HL-60 (cell line): ENCODE results near the gene ZNF385D.

Experiments used
- DNase-seq, 2 experiments: peaks; one replicate each; pipeline ENCODE4 v3.0.0-alpha.2; 2010 to 2020; ENCODE audit warnings: low read depth in 1 of 2, low spot score in 1 of 2
- H3K27ac ChIP-seq: fragments of 250-450 bp; sonication (Bioruptor Pico); replicated peaks from 2 replicates; pipeline ENCODE4 v1.5.1; 2020; ENCODE audit warnings: mild to moderate bottlenecking, moderate library complexity
- H3K27me3 ChIP-seq: fragments of 250-450 bp; sonication (Bioruptor Pico); 2 replicates; pipeline ENCODE4 v1.5.1; 2021; ENCODE audit warnings: mild to moderate bottlenecking, moderate library complexity; ENCODE audit not compliant: insufficient read depth, poor library complexity, severe bottlenecking
- H3K4me3 ChIP-seq: replicated peaks from 2 replicates; pipeline ENCODE4 v1.5.1; 2011; ENCODE audit warnings: mild to moderate bottlenecking, control low read depth, low read length; ENCODE audit not compliant: insufficient read depth
- CTCF ChIP-seq: IDR thresholded peaks from one replicate; pipeline ENCODE4 v1.5.1; 2011; ENCODE audit warnings: low read length, control low read depth, inconsistent platforms; ENCODE audit not compliant: insufficient read depth
- GABPA ChIP-seq: IDR thresholded peaks from 2 replicates; pipeline ENCODE4 v1.6.1; 2012; ENCODE audit warnings: low read depth
- POLR2AphosphoS5 ChIP-seq: IDR thresholded peaks from 2 replicates; pipeline ENCODE4 v1.6.1; 2012; ENCODE audit warnings: low read depth
- REST ChIP-seq: IDR thresholded peaks from 2 replicates; pipeline ENCODE4 v1.6.1; 2012; ENCODE audit warnings: low read depth; ENCODE audit not compliant: insufficient replicate concordance
- SPI1 ChIP-seq: IDR thresholded peaks from 2 replicates; pipeline ENCODE4 v1.6.1; 2012; ENCODE audit warnings: low read depth, mild to moderate bottlenecking, borderline replicate concordance

ZNF385D gene

GRCh38 chr3:21441821-21442220 is 309.2 kb downstream of the ZNF385D start:
- no peaks in the 10 kb centered on the region for H3K27me3 ChIP-seq
- H3K4me3 ChIP-seq, result no peak overlapping the region
- no peak for DNase-seq
- no peak overlapping the region for H3K27ac ChIP-seq
- TF ChIP-seq REST, result no peak
- TF ChIP-seq SPI1, result no peak
- no peak for TF ChIP-seq POLR2AphosphoS5
- no peak for TF ChIP-seq GABPA
- no peak for TF ChIP-seq CTCF

GRCh38 chr3:21436835-21437234 is 314.2 kb downstream of the ZNF385D start:
- TF ChIP-seq POLR2AphosphoS5, result no peak
- no peak for TF ChIP-seq REST
- TF ChIP-seq GABPA, result no peak
- TF ChIP-seq CTCF, result no peak
- no peak for TF ChIP-seq SPI1
- Histone ChIP-seq H3K4me3 (no peak overlapping the region), H3K27me3 (no peaks in the 10 kb centered on the region), H3K27ac (no peak overlapping the region)
- DNase-seq, result no peak

- H3K4me3 ChIP-seq, result no peak overlapping the region
- TF ChIP-seq REST (no peak), CTCF (no peak), GABPA (no peak)
- DNase-seq, result no peak
- H3K27ac ChIP-seq, result no peak overlapping the region
- no peaks in the 10 kb centered on the region for H3K27me3 ChIP-seq
These were observed 315.1 kb downstream of the ZNF385D start for GRCh38 chr3:21435871-21436270.
